Neural cell (in vitro differentiated cells): ENCODE measurements around the gene TEX19. TPM values are rescaled to one million over a fixed set of nuclear protein-coding genes. Genes with fewer than 3 reads are reported as not detected.

Experiments used
- H2AFZ ChIP-seq: fragments of 200-600, 300-800 bp; sonication (generic), shearing (Covaris generic); 2 replicates; pipeline ENCODE4 v1.6.0; 2014; ENCODE audit warnings: low read depth, mild to moderate bottlenecking, antibody characterized with exemption, low read length, moderate library complexity
- H3F3A ChIP-seq: fragments of 200-600 bp; shearing (Covaris generic); 2 replicates; pipeline ENCODE4 v1.6.1; 2016; ENCODE audit warnings: mild to moderate bottlenecking, moderate library complexity, mixed read lengths, antibody characterized with exemption, low read length; ENCODE audit not compliant: insufficient read depth, poor library complexity, severe bottlenecking
- H3K27ac ChIP-seq: fragments of 200-600, 300-800 bp; sonication (generic), shearing (Covaris generic); 2 replicates; pipeline ENCODE4 v1.5.1; 2014; ENCODE audit warnings: mild to moderate bottlenecking, low read length, moderate library complexity
- H3K27me3 ChIP-seq: fragments of 300-800, 200-600 bp; sonication (generic), shearing (Covaris generic); 2 replicates; pipeline ENCODE4 v1.6.0; 2014; ENCODE audit warnings: mild to moderate bottlenecking, low read depth, low read length, moderate library complexity; ENCODE audit not compliant: insufficient read depth
- H3K36me3 ChIP-seq: fragments of 300-800, 200-600 bp; sonication (generic), shearing (Covaris generic); 2 replicates; pipeline ENCODE4 v1.5.1; 2014; ENCODE audit warnings: mild to moderate bottlenecking, antibody characterized with exemption, low read length, moderate library complexity; ENCODE audit not compliant: insufficient read depth
- H3K4me2 ChIP-seq: fragments of 300-800, 200-600 bp; sonication (generic), shearing (Covaris generic); 2 replicates; pipeline ENCODE4 v1.6.0; 2014; ENCODE audit warnings: mild to moderate bottlenecking, low read length
- H3K4me3 ChIP-seq: fragments of 300-800, 200-600 bp; sonication (generic), shearing (Covaris generic); 2 replicates; pipeline ENCODE4 v1.5.1; 2014; ENCODE audit warnings: mild to moderate bottlenecking, low read length, moderate library complexity
- H3K79me2 ChIP-seq: fragments of 200-600 bp; shearing (Covaris generic); replicated peaks from 2 replicates; pipeline ENCODE4 v1.6.0; 2014; ENCODE audit warnings: mild to moderate bottlenecking, low read length, moderate library complexity; ENCODE audit not compliant: insufficient read depth
- H3K9ac ChIP-seq: fragments of 300-800, 200-600 bp; sonication (generic), shearing (Covaris generic); 2 replicates; pipeline ENCODE4 v1.6.1; 2016; ENCODE audit warnings: mild to moderate bottlenecking, low read length, mixed read lengths
- H3K9me2 ChIP-seq: fragments of 200-600 bp; shearing (Covaris generic); 2 replicates; pipeline ENCODE4 v1.6.1; 2016; ENCODE audit warnings: mild to moderate bottlenecking, low read length, mixed read lengths; ENCODE audit not compliant: insufficient read depth
- H3K9me3 ChIP-seq: fragments of 200-600, 300-800 bp; sonication (generic), shearing (Covaris generic); 2 replicates; pipeline ENCODE4 v1.6.1; 2016; ENCODE audit warnings: mild to moderate bottlenecking, mixed run types, low read length, moderate library complexity, mixed read lengths
- H4K20me1 ChIP-seq: fragments of 200-600 bp; shearing (Covaris generic); 2 replicates; pipeline ENCODE4 v1.6.1; 2016; ENCODE audit warnings: mild to moderate bottlenecking, mixed run types; ENCODE audit not compliant: insufficient read depth
- MXI1 ChIP-seq: fragments of 450-650 bp; conservative IDR thresholded peaks from 2 replicates; pipeline ENCODE4 v1.6.1; 2014; ENCODE audit warnings: antibody characterized with exemption, mild to moderate bottlenecking; ENCODE audit not compliant: poor library complexity, severe bottlenecking
- POLR2AphosphoS5 ChIP-seq: IDR thresholded peaks from 2 replicates; pipeline ENCODE4 v1.6.1; 2012
- REST ChIP-seq: IDR thresholded peaks from 2 replicates; pipeline ENCODE4 v1.6.1; 2012; ENCODE audit warnings: borderline replicate concordance
- SMC3 ChIP-seq: fragments of 450-650 bp; conservative IDR thresholded peaks from 2 replicates; pipeline ENCODE4 v1.6.1; 2014; ENCODE audit warnings: antibody characterized with exemption, mild to moderate bottlenecking, moderate library complexity; ENCODE audit not compliant: poor library complexity
- polyA plus RNA-seq: library from polyadenylated mRNA; depleted of rRNA; stranded (reverse); fragments of >200 nt; gene quantifications from 2 replicates; pipeline ENCODE4 v1.2.3, GENCODE V29; 2014

Gene TEX19
- polyA plus RNA-seq, 1 donor from 2014 or later = not detected

GRCh38 chr17:82412535-82413520 lies 53.8 kb downstream of the TEX19 start:
- Histone ChIP-seq H3K4me2 (no peak overlapping the region), H3F3A (no peaks in the 10 kb centered on the region), H3K27ac (no peak overlapping the region), H3K4me3 (no peak overlapping the region), H3K9ac (no peak overlapping the region), H3K36me3 (no peaks in the 10 kb centered on the region), H3K79me2 (no peaks in the 10 kb centered on the region), H3K27me3 (no peaks in the 10 kb centered on the region), H3K9me2 (no peaks in the 10 kb centered on the region), H4K20me1 (no peaks in the 10 kb centered on the region), H2AFZ (no peak overlapping the region), H3K9me3 (no peaks in the 10 kb centered on the region)
- no peak for TF ChIP-seq SMC3
- TF ChIP-seq POLR2AphosphoS5 = no peak
- no peak for TF ChIP-seq REST
- TF ChIP-seq MXI1 = no peak

Other genes starting within 250 kb of the TEX19 start
- 70.9 and 78.6 TPM in 2 replicates for gene CCDC57, start 146.4 kb upstream of the TEX19 start, polyA plus RNA-seq
- 0.56 and 0.98 TPM in 2 replicates for gene SLC16A3, start 130.2 kb upstream of the TEX19 start, polyA plus RNA-seq
- 29.9 and 41.6 TPM in 2 replicates for gene CSNK1D, start 85.5 kb upstream of the TEX19 start, polyA plus RNA-seq
- gene CD7, start 41.6 kb upstream of the TEX19 start, polyA plus RNA-seq = not detected in 2 replicates
- not detected in 2 replicates for gene SECTM1, start 25.5 kb upstream of the TEX19 start, polyA plus RNA-seq
- not detected in 2 replicates for gene UTS2R, start 12.5 kb downstream of the TEX19 start, polyA plus RNA-seq
- gene HEXD, start 59.1 kb downstream of the TEX19 start, polyA plus RNA-seq = 72.8 and 93.2 TPM in 2 replicates
- 14.3 and 22.6 TPM in 2 replicates for gene OGFOD3, start 59.3 kb downstream of the TEX19 start, polyA plus RNA-seq
- 66.6 and 101 TPM in 2 replicates for gene CYBC1, start 91.5 kb downstream of the TEX19 start, polyA plus RNA-seq
- gene NARF, start 99.5 kb downstream of the TEX19 start, polyA plus RNA-seq = 218 and 243 TPM in 2 replicates
- gene FOXK2, start 160.5 kb downstream of the TEX19 start, polyA plus RNA-seq = 24.4 and 29.4 TPM in 2 replicates